HG03097 (cell line): ENCODE measurements around the gene EGFL8.
"Not testable (repeated sequence)": the region's sequence is repeated elsewhere in the genome, so short reads cannot be mapped to it uniquely, and the experiment has no call there.

Source experiments
- ATAC-seq: cut with Tn5 transposase; IDR thresholded peaks from one replicate; pipeline ENCODE4 v1.9.1; 2021; ENCODE audit not compliant: unreplicated experiment, low FRiP score

The EGFL8 gene

GRCh38 chr6:32194825-32195651 is 30.6 kb downstream of the EGFL8 start:
- ATAC-seq = no peak

- peak; percentile 78 for ATAC-seq
Observed at GRCh38 chr6:32195652-32195901, 31.2 kb downstream of the EGFL8 start.

GRCh38 chr6:32195902-32196681 is 31.7 kb downstream of the EGFL8 start:
- ATAC-seq = no peak

- no peak for ATAC-seq
Observed at GRCh38 chr6:32196682-32197616, 32.6 kb downstream of the EGFL8 start.

- ATAC-seq = no peak
Observed at GRCh38 chr6:32198345-32198696, 33.9 kb downstream of the EGFL8 start.

- ATAC-seq = no peak
Observed at GRCh38 chr6:32198866-32199265, 34.5 kb downstream of the EGFL8 start.

GRCh38 chr6:32200711-32201475 is 36.5 kb downstream of the EGFL8 start:
- no peak for ATAC-seq

- no peak for ATAC-seq
Observed at GRCh38 chr6:32202186-32202585, 37.8 kb downstream of the EGFL8 start.

- no peak for ATAC-seq
Observed at GRCh38 chr6:32203426-32204267, 39.3 kb downstream of the EGFL8 start.

- no peak for ATAC-seq
Observed at GRCh38 chr6:32204268-32204715, 39.9 kb downstream of the EGFL8 start.

- no peak for ATAC-seq
Observed at GRCh38 chr6:32208996-32209395, 44.6 kb downstream of the EGFL8 start.

- ATAC-seq = no peak
Observed at GRCh38 chr6:32210191-32210601, 45.8 kb downstream of the EGFL8 start.

- ATAC-seq = not testable (repeated sequence)
Observed at GRCh38 chr6:32211432-32211831, 47.0 kb downstream of the EGFL8 start.

- no peak for ATAC-seq
Observed at GRCh38 chr6:32212076-32212760, 47.8 kb downstream of the EGFL8 start.

- ATAC-seq = no peak
Observed at GRCh38 chr6:32213649-32214048, 49.3 kb downstream of the EGFL8 start.

- no peak for ATAC-seq
Observed at GRCh38 chr6:32214126-32214525, 49.7 kb downstream of the EGFL8 start.

- no peak for ATAC-seq
Observed at GRCh38 chr6:32215617-32216016, 51.2 kb downstream of the EGFL8 start.

GRCh38 chr6:32216285-32216684 is 51.9 kb downstream of the EGFL8 start:
- no peak for ATAC-seq

- no peak for ATAC-seq
Observed at GRCh38 chr6:32216998-32217397, 52.6 kb downstream of the EGFL8 start.
